Forelimb muscle (tissue), 1 donor: ENCODE data around the gene LRRC15. TPM values are rescaled to one million over a fixed set of nuclear protein-coding genes. Genes with fewer than 3 reads are reported as not detected.

Experiments
- DNase-seq: peaks from one replicate; pipeline ENCODE4 v3.0.0-alpha.2; 2013; ENCODE audit warnings: low read depth
- polyA plus RNA-seq: library from polyadenylated mRNA; unstranded; fragments of 120-200 nt; gene quantifications from one replicate; pipeline ENCODE4 v1.2.1, GENCODE V29; 2013; ENCODE audit not compliant: insufficient read length

LRRC15 gene
- 0.18 TPM for polyA plus RNA-seq

GRCh38 chr3:194369522-194370279 is at the start of gene LRRC15:
Gene LRRC15, minus strand, starts transcription at chr3:194369743. Its CDS starts 8,700 bp downstream, at chr3:194361043.
- no peak for DNase-seq

GRCh38 chr3:194418671-194419070 is 49.1 kb upstream of the LRRC15 start:
- no peak for DNase-seq

- DNase-seq = no peak
Observed at GRCh38 chr3:194407423-194407822, 37.9 kb upstream of the LRRC15 start.

DNA sequence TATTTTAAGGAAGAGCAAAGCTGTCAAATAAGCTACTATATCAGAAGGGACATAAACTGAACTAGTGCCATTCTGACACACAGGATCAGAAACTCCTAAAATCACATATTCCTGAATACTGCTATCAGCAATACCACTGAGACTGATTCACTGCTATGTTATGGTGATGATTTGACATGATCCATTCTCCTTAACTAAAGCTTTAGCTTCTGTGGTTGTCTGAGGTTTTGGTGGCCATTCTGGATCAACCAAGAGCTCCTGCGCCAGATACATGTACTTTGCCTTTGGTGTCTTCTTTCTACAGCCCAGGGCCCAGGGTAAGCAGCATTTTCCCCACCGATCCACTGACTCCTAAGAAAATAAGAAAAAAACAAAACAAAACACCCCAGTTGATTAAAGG is 36.2 kb upstream of the LRRC15 start:
- no peak for DNase-seq

DNA sequence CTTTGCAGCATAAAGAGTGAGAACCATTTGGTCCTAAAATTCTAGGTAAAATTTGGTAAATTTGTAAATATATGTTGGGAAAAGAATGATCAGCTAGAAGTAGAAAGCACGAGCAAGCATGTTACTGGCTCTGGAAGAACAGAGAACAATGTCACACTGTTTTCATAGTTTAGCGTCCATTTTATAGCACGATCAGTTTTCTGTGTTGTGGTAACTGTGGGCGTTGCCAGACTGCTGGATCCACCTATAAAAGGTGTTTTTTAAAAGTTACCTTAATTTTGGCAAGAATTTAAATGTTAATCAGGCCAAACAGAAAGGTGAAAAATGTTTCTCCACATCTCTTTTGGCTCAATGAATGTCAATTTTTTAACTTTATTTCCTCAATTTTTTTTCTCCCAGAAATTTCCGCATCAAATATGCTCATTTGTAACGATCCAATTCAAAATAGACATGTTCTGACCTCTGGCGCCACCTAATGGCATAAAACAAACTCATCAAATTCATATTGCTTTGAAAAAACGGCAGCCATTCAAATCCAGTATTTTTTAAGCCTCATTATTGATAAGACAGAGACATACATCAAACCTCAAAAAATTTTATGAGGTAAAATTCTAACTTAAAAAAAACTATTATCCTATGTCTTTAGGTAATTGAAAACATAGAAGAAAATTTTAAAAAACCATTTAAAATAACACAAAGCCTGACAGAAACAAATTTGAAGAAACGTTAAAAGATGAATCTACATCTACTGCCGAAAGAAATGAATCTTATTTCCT is 35.0 kb upstream of the LRRC15 start:
- peak; percentile 35 for DNase-seq

- DNase-seq = no peak
Observed at GRCh38 chr3:194401868-194402329, 32.4 kb upstream of the LRRC15 start.

- no peak for DNase-seq
Observed at GRCh38 chr3:194401346-194401745, 31.8 kb upstream of the LRRC15 start.

DNA sequence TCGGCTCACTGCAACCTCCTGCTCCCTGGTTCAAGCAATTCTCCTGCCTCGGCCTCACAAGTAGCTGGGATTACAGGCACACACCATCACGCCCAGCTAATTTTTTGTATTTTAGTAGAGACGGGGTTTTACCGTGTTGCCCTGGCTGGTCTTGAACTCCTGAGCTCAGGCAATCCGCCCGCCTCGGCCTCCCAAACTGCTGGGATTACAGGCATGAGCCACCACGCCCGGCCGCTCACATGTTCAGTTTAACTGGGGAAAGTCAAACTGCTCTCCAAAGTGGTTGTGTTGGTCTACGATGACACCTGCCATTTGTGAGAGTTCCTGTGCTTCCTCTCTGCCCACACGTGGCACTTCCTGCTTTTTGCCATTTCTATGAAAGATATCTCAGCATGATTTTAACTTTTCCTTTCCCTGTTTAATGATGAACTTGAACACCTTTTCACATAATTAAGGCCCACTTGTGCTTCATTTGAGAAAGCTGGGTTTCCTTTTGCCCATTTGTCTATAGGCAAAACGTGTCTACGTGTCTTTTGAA is 30.4 kb upstream of the LRRC15 start:
- no peak for DNase-seq

DNA sequence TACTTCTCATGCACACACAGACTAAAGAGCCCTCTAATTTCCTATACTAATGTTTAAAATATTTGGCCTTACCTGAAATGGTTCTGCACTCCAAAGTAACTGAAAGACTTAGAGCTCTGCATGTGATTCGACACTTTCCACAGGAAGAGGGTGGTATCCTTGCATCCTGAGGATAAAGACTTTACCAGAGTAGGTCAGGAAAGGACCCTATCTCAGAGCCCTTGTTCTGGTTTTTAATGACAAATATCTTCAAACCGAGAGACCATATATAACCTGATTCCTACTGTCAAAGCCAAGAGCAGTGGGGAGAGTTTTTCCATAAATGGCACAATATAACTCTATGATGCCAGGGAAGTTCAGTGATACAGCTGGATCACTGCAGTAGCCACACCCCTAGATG is 29.6 kb upstream of the LRRC15 start, which contains the start of gene GP5:
TSS of gene GP5 (minus strand) at position 101 of the 400 bp plus-strand sequence. CDS start 984 bp downstream, outside the sequence.
- no peak for DNase-seq

- DNase-seq = no peak
Observed at GRCh38 chr3:194397757-194398312, 28.3 kb upstream of the LRRC15 start.

DNA sequence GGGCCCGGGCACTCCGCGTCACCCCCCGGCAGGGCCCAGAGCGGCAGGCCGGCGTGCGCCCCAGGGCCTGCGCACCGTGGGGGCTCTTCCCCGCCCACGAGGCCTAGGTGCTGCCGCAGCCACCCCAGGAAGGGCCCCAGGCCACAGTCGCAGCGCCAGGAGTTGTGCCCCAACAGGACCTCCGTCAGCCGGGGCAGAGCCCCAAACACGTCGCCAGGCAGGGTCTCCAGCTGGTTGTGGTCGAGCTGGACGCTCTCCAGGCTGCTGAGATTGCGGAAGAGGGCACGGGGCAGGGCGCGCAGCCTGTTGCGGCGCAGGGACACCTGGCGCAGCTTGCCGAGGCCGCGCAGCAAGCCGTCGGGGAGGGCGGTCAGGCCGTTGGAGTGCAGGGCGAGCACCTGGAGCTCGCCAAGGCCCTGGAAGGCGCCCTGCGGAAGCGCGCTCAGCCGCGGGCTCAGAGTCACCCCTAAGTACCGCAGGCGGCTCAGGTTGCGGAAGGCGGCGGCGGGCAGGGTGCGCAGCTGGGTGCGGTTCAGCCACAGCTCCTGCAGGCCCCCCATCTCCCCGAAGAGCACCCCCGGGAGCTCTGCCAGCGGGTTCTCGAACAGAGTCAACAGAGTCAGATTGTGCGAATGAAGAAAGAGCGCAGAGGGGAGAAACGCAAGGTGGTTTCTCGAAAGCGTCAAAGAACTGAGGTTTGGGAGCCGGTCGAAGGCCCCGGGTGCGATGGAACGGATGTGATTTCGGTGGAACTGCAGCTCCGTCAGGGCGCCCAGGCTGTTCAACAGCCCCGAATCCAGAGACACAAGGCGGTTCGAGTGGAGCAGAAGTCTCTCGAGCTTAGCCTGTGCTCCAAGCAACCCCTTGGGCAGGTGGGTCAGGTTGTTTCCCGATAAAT is 27.6 kb upstream of the LRRC15 start:
- DNase-seq = no peak

- no peak for DNase-seq
Observed at GRCh38 chr3:194396539-194396858, 27.0 kb upstream of the LRRC15 start.

- peak; percentile 25 for DNase-seq
Observed at GRCh38 chr3:194395778-194396538, 26.4 kb upstream of the LRRC15 start.

- DNase-seq = no peak
Observed at GRCh38 chr3:194395212-194395611, 25.7 kb upstream of the LRRC15 start.

DNA sequence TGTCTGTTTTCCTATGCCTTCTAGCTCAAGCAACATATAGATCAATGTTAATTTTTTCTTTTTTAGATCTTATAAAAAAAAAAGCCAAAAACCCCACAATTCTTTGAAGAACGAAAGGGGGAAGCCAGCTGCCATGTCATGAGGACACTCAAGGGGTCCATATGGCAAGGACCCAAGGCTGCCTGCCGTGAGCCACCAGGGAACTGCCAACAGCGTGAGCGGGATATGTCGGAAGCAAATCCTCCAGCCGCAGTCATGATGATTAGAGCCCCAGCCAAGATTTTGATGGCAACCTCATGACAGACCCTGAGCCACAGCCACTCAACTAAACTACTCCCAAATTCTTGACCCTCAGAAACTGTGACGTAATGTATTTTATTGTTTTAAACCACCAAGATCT is 23.0 kb upstream of the LRRC15 start:
- no peak for DNase-seq

DNA sequence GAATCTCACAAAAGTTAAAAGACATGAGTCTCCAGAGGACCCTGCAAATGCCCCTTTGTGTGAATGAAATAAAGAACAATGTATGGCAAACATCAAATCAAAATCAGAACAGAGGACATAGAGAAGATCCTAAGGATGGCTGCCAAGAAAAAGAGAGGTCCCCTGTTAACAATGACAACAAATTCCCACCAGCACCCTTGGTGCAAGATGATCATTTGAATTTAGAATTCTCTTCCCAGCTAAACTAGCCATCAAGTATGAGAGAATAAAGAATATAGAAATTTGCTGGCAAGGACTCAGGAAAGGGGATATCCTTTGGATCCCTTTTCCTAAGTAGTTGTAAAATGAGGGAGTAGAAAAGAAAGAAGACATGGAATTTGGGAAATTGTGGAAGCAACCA is 21.3 kb upstream of the LRRC15 start:
- DNase-seq = no peak

- no peak for DNase-seq
Observed at GRCh38 chr3:194389269-194389668, 19.7 kb upstream of the LRRC15 start.

GRCh38 chr3:194387926-194388418 is 18.4 kb upstream of the LRRC15 start:
- no peak for DNase-seq

DNA sequence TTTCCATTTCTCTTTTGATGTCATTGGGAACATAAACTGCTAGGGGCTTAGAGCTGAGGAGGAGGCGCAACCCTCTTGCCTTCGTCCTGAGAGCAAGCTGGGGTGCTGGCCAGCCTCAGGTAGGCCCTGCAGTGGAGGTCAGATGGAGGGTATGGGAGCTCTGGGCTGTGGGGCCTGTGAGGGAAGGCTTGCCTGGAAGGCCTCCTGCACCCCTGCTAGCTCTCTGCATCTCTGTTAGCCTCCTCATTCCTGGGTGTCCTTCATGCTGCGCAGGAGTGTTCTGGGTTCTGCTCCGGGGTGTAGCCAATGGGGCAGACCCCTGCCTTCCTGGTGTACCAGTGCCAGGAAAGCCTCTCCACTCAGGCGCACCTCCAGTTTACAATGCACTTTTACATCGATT is 17.7 kb upstream of the LRRC15 start:
- no peak for DNase-seq

- no peak for DNase-seq
Observed at GRCh38 chr3:194386648-194387047, 17.1 kb upstream of the LRRC15 start.
